ENCODE results near the gene KDF1.

Gene KDF1

DNA sequence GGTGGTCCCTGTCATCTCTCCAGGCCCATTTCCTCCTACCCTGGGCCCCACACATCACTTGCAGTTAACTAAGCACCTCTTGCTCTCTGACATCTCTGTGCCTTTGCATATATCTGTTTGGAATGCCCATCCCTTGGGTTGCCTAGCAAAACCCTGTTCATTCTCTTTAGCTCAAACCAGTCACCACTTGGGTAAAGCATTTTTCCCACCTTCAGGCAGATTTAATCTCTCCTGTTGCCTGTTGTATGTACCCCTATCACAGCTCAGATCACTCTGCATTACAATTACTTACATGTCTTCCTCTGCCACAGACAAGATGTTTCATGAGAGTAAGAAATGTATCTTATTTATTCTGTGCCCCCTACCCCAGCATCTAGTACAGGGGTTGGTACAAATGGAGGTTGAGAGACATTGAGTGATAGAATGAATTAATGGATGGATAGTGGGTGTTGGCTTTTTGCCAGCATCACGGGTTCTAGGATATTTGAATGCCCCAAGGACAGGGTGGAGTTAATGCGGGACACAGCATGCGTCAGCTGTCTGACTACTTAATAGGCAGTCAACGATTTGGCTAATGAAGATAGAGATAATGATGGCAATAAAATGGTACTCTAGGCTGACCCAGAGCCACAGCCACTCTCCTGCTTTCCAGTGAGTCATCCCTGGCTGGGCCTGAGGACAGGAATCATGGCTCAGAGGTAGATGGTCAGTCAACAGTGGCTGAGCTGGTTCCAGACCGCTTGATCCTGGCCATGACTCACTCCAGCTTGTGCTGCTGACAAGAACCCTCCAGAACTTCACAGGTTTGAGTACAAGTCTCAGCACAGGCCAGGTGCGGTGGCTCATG is 53.0 kb downstream of the KDF1 start:
- DNase-seq (no peak), ATAC-seq (ENCODE audit: insufficient read depth, low read depth) (no peak)
- H3K4me1 ChIP-seq (ENCODE audit: insufficient read depth, low read length): no peaks in the 10 kb centered on the region
- no peak overlapping the region for H3K27ac ChIP-seq (ENCODE audit: low read length)
- no peaks in the 10 kb centered on the region for H3K9me3 ChIP-seq (ENCODE audit: insufficient read depth, low read length, severe bottlenecking)
- H3K9ac ChIP-seq (ENCODE audit: low read depth, low read length): no peak overlapping the region
- H2AFZ ChIP-seq (ENCODE audit: low read depth, low read length): no peak overlapping the region
- H3K4me3 ChIP-seq (ENCODE audit: low read depth in 1 of 2, low read length in 2 of 2): no peak overlapping the region
- H3K27me3 ChIP-seq (ENCODE audit: insufficient read depth, low read length, poor library complexity): no peaks in the 10 kb centered on the region
- H3K36me3 ChIP-seq (ENCODE audit: insufficient read depth, low read length): no peaks in the 10 kb centered on the region
- TF ChIP-seq CTCF (IDR thresholded peaks at IDR 0.05; ENCODE audit: borderline replicate concordance, extremely low read depth, low read length, poor library complexity, severe bottlenecking) (no peak), EZH2 (IDR thresholded peaks at IDR 0.05; ENCODE audit: borderline replicate concordance, low read depth, low read length, severe bottlenecking) (no peak)
- no peaks in the 10 kb centered on the region for H3K79me2 ChIP-seq (ENCODE audit: insufficient read depth, low read length)
- H4K20me1 ChIP-seq (ENCODE audit: insufficient read depth, low read length): no peaks in the 10 kb centered on the region
- no peak overlapping the region for H3K4me2 ChIP-seq (ENCODE audit: insufficient read depth, low read length)

DNA sequence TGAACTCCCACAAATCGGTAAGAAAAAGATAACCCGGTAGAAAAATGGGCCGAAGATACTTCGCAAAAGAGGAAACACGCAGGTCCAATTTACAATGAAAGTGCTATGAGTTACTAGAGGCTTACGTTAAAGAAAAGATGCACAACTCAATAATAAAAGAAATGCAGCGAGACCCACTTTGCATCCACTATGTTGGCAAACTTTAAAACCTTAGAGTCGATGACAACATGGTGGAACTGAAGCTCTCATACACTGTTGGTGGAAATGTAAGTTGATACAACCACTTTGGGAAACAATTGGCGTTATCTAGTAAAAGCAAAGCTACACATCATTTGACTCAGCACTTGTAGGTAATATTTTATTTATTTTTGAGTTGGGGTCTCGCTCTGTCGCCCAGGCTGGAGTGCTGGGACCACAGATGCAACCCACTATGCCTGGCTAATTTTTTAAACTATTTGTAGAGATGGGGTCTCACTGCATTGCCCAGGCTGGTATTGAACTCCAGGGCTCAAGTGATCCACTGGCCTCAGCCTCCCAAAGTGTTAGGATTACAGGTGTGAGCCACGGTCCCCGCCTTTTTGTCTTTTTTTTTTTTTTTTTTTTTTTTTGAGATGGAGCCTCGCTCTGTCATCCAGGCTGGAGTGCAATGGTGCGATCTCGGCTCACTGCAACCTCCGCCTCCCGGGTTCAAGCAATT is 59.3 kb downstream of the KDF1 start:
- Histone ChIP-seq H3K4me3 (ENCODE audit: low read depth in 1 of 2, low read length in 2 of 2) (peak overlapping the region; percentile 96), H3K4me2 (ENCODE audit: insufficient read depth, low read length) (peak overlapping the region; percentile 82), H3K4me1 (ENCODE audit: insufficient read depth, low read length) (peaks cover 31% of the 10 kb centered on the region), H4K20me1 (ENCODE audit: insufficient read depth, low read length) (no peaks in the 10 kb centered on the region), H3K27ac (ENCODE audit: low read length) (peak overlapping the region; percentile 81), H3K79me2 (ENCODE audit: insufficient read depth, low read length) (peaks cover 40% of the 10 kb centered on the region), H3K36me3 (ENCODE audit: insufficient read depth, low read length) (peaks cover 25% of the 10 kb centered on the region), H3K9ac (ENCODE audit: low read depth, low read length) (peak overlapping the region; percentile 84), H3K27me3 (ENCODE audit: insufficient read depth, low read length, poor library complexity) (no peaks in the 10 kb centered on the region), H2AFZ (ENCODE audit: low read depth, low read length) (peak overlapping the region; percentile 98), H3K9me3 (ENCODE audit: insufficient read depth, low read length, severe bottlenecking) (no peaks in the 10 kb centered on the region)
- TF ChIP-seq CTCF (IDR thresholded peaks at IDR 0.05; ENCODE audit: borderline replicate concordance, extremely low read depth, low read length, poor library complexity, severe bottlenecking) (no peak), EZH2 (IDR thresholded peaks at IDR 0.05; ENCODE audit: borderline replicate concordance, low read depth, low read length, severe bottlenecking) (no peak)
- DNase-seq: no peak
- no peak for ATAC-seq (ENCODE audit: insufficient read depth, low read depth)

GRCh38 chr1:26900001-26900814 is 60.1 kb downstream of the KDF1 start, which contains the start of gene GPATCH3:
Gene GPATCH3, minus strand, starts transcription at chr1:26900467. Its CDS starts 25 bp downstream, at chr1:26900442.
- Histone ChIP-seq H3K27me3 (ENCODE audit: insufficient read depth, low read length, poor library complexity) (no peaks in the 10 kb centered on the region), H4K20me1 (ENCODE audit: insufficient read depth, low read length) (no peaks in the 10 kb centered on the region), H3K4me2 (ENCODE audit: insufficient read depth, low read length) (peak within 1 kb of the TSS; percentile 82), H3K27ac (ENCODE audit: low read length) (peak within 1 kb of the TSS; percentile 81), H3K36me3 (ENCODE audit: insufficient read depth, low read length) (peaks cover 30% of the 10 kb centered on the region), H3K9ac (ENCODE audit: low read depth, low read length) (peak within 1 kb of the TSS; percentile 84), H3K4me1 (ENCODE audit: insufficient read depth, low read length) (peaks cover 31% of the 10 kb centered on the region), H3K9me3 (ENCODE audit: insufficient read depth, low read length, severe bottlenecking) (no peaks in the 10 kb centered on the region), H2AFZ (ENCODE audit: low read depth, low read length) (peak within 1 kb of the TSS; percentile 98), H3K4me3 (ENCODE audit: low read depth in 1 of 2, low read length in 2 of 2) (peak within 1 kb of the TSS; percentile 96), H3K79me2 (ENCODE audit: insufficient read depth, low read length) (peaks cover 41% of the 10 kb centered on the region)
- DNase-seq (peak; percentile 88), ATAC-seq (ENCODE audit: insufficient read depth, low read depth) (peak; percentile 96)
- no peak for TF ChIP-seq CTCF (IDR thresholded peaks at IDR 0.05; ENCODE audit: borderline replicate concordance, extremely low read depth, low read length, poor library complexity, severe bottlenecking)
- TF ChIP-seq EZH2 (IDR thresholded peaks at IDR 0.05; ENCODE audit: borderline replicate concordance, low read depth, low read length, severe bottlenecking): no peak

Data from DND-41 (cell line).